Body of pancreas (tissue), 4 donors: ENCODE measurements around the gene ZC3H18.

Experiments
- POLR2A ChIP-seq, 3 donors: fragments of 450-650 bp; IDR thresholded peaks; one replicate each; pipeline ENCODE4 v1.6.1; 2016; ENCODE audit warnings: antibody characterized with exemption in 3 of 3, mild to moderate bottlenecking in 2 of 3
- TF ChIP-seq, protein P1 (sequence below), 7 experiments: fragments of 450-650 bp in 4 of 7; fragments of 200-600 bp in 3 of 7; sonication (generic) in 3 of 7; IDR thresholded peaks; one replicate each; pipeline ENCODE4 v1.5.1; 2016 to 2019; ENCODE audit warnings: antibody characterized with exemption in 7 of 7

DNA sequence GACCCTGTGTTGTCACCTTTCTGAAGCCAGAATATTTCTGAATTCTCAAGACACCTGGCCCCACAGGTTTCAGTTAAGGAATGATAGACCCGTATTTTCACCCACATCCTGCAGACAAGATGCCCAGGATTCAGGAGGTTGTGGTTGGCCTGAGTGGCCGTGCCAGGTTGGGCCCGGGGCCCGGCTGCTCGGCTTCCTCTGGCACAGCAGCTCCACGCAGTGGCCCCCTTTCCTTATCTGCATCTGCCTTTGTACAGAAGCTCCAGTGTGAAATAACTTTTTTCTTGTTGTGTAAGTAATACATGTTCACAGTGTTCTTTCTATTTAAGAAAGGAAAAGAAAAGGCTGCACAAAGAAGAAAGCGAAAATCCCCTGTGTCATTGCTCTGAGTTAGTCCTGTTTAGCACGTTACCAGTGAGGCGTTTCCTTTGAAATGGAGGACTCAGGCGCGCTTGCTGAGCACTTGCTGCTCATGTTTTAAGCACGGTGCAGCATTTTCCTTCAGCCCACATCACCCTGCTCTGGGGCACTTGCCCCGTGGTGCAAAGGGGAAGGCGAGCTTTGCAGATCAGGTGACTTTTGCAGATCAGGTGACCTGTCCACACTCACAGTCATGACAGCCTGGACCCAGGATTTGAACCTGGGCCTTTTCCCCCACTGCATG is 12.8 kb downstream of the ZC3H18 start:
- TF ChIP-seq, protein P1, sequence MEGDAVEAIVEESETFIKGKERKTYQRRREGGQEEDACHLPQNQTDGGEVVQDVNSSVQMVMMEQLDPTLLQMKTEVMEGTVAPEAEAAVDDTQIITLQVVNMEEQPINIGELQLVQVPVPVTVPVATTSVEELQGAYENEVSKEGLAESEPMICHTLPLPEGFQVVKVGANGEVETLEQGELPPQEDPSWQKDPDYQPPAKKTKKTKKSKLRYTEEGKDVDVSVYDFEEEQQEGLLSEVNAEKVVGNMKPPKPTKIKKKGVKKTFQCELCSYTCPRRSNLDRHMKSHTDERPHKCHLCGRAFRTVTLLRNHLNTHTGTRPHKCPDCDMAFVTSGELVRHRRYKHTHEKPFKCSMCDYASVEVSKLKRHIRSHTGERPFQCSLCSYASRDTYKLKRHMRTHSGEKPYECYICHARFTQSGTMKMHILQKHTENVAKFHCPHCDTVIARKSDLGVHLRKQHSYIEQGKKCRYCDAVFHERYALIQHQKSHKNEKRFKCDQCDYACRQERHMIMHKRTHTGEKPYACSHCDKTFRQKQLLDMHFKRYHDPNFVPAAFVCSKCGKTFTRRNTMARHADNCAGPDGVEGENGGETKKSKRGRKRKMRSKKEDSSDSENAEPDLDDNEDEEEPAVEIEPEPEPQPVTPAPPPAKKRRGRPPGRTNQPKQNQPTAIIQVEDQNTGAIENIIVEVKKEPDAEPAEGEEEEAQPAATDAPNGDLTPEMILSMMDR (IDR thresholded peaks at IDR 0.05), result no peak
- TF ChIP-seq POLR2A (IDR thresholded peaks at IDR 0.05), result no peak
